OCI-LY3 (cell line): Measurements from ENCODE around the gene LRRC8E.

Source experiments
- H2AFZ ChIP-seq: fragments of 200-600, 300-600 bp; shearing (Covaris generic); 2 replicates; pipeline ENCODE4 v1.6.0; 2014; ENCODE audit warnings: antibody characterized with exemption, low read depth, low read length
- H3K27ac ChIP-seq: fragments of 200-600, 300-600 bp; sonication (generic); 2 replicates; pipeline ENCODE4 v1.5.1; 2014; ENCODE audit warnings: mild to moderate bottlenecking, low read length, moderate library complexity, mixed read lengths
- H3K27me3 ChIP-seq: fragments of 200-600, 300-600 bp; sonication (generic); 2 replicates; pipeline ENCODE4 v1.6.1; 2014; ENCODE audit warnings: low read depth, low read length, mixed read lengths
- H3K36me3 ChIP-seq: fragments of 200-600, 300-600 bp; sonication (generic); replicated peaks from 2 replicates; pipeline ENCODE3; 2014; ENCODE audit warnings: low read depth, low read length, mixed read lengths
- H3K4me1 ChIP-seq: fragments of 300-600, 200-600 bp; sonication (generic); 2 replicates; pipeline ENCODE4 v1.6.1; 2014; ENCODE audit warnings: low read length, mixed read lengths
- H3K4me2 ChIP-seq: fragments of 200-600, 300-600 bp; sonication (generic); 2 replicates; pipeline ENCODE4 v1.6.1; 2014; ENCODE audit warnings: low read length, mixed read lengths
- H3K4me3 ChIP-seq: fragments of 300-600, 200-600 bp; sonication (generic); 2 replicates; pipeline ENCODE4 v1.5.1; 2014; ENCODE audit warnings: antibody characterized with exemption, mild to moderate bottlenecking, low read length, moderate library complexity
- H3K79me2 ChIP-seq: fragments of 300-600, 200-600 bp; shearing (Covaris generic); 2 replicates; pipeline ENCODE4 v1.6.1; 2014; ENCODE audit warnings: mild to moderate bottlenecking, low read length, mixed read lengths
- H3K9ac ChIP-seq: fragments of 300-600, 200-600 bp; shearing (Covaris generic); 2 replicates; pipeline ENCODE4 v1.6.0; 2014; ENCODE audit warnings: mild to moderate bottlenecking, low read length, moderate library complexity
- H3K9me3 ChIP-seq: fragments of 200-600, 300-600 bp; shearing (Covaris generic); 2 replicates; pipeline ENCODE4 v1.6.1; 2014; ENCODE audit warnings: low read length, mixed read lengths; ENCODE audit not compliant: insufficient read depth
- H4K20me1 ChIP-seq: fragments of 200-600, 300-600 bp; sonication (generic); 2 replicates; pipeline ENCODE4 v1.6.1; 2016; ENCODE audit warnings: low read length, mixed read lengths; ENCODE audit not compliant: insufficient read depth
- CTCF ChIP-seq: fragments of 200-600, 300-600 bp; sonication (generic); IDR thresholded peaks from 2 replicates; pipeline ENCODE4 v1.5.1; 2014; ENCODE audit warnings: antibody characterized with exemption, low read length, low read depth
- EZH2phosphoT487 ChIP-seq: fragments of 200-600 bp; shearing (Covaris generic); IDR thresholded peaks from 2 replicates; pipeline ENCODE4 v1.6.1; 2018; ENCODE audit warnings: antibody characterized with exemption, mixed run types, low read depth

LRRC8E gene

GRCh38 chr19:7914099-7914498 is 25.8 kb downstream of the LRRC8E start:
- Histone ChIP-seq H4K20me1 (peaks cover 2% of the 10 kb centered on the region; the same call in 1 of the 2 replicates), H3K79me2 (no peaks in the 10 kb centered on the region), H3K4me1 (peaks cover 6% of the 10 kb centered on the region; the same call in 1 of the 2 replicates), H3K9ac (no peak overlapping the region), H3K4me2 (no peak overlapping the region), H3K36me3 (peaks cover 21% of the 10 kb centered on the region), H3K27me3 (no peaks in the 10 kb centered on the region), H3K9me3 (no peaks in the 10 kb centered on the region), H2AFZ (no peak overlapping the region), H3K27ac (no peak overlapping the region), H3K4me3 (no peak overlapping the region)
- no peak for TF ChIP-seq EZH2phosphoT487
- no peak for TF ChIP-seq CTCF

GRCh38 chr19:7914598-7915045 is 26.3 kb downstream of the LRRC8E start, which contains the start of gene TGFBR3L:
Gene TGFBR3L, plus strand, starts transcription at chr19:7914830.
- Histone ChIP-seq H3K79me2 (no peaks in the 10 kb centered on the region), H3K27ac (no peak within 1 kb of the TSS), H3K27me3 (no peaks in the 10 kb centered on the region), H3K4me3 (peak within 1 kb of the TSS; percentile 77), H3K9ac (0 out of 2 replicates have a peak within 1 kb of the TSS, but pooled peaks have one; percentile 67), H3K9me3 (no peaks in the 10 kb centered on the region), H2AFZ (no peak within 1 kb of the TSS), H3K4me2 (peak within 1 kb of the TSS; percentile 81), H4K20me1 (no peaks in the 10 kb centered on the region; the same call in 1 of the 2 replicates), H3K36me3 (peaks cover 21% of the 10 kb centered on the region), H3K4me1 (peaks cover 7% of the 10 kb centered on the region; the same call in 1 of the 2 replicates)
- TF ChIP-seq EZH2phosphoT487 (no peak), CTCF (no peak)

GRCh38 chr19:7915250-7916102 is 27.2 kb downstream of the LRRC8E start:
- H3K27me3 ChIP-seq = no peaks in the 10 kb centered on the region
- H3K4me3 ChIP-seq = peak overlapping the region; percentile 77
- peak overlapping the region; percentile 81 for H3K4me2 ChIP-seq
- no peaks in the 10 kb centered on the region; the same call in 1 of the 2 replicates for H4K20me1 ChIP-seq
- H3K36me3 ChIP-seq = peaks cover 19% of the 10 kb centered on the region
- H3K79me2 ChIP-seq = no peaks in the 10 kb centered on the region
- no peak overlapping the region for H2AFZ ChIP-seq
- H3K9ac ChIP-seq = peak overlapping the region; percentile 67
- no peak overlapping the region for H3K27ac ChIP-seq
- peaks cover 9% of the 10 kb centered on the region; the same call in 1 of the 2 replicates for H3K4me1 ChIP-seq
- TF ChIP-seq EZH2phosphoT487 (no peak), CTCF (no peak)
- no peaks in the 10 kb centered on the region for H3K9me3 ChIP-seq
